HUES64 (cell line): ENCODE results near the gene GRIK2.

ENCODE experiments used
- H3K27ac ChIP-seq: 2 replicates; pipeline ENCODE4 v1.7.0; 2013; ENCODE audit warnings: low read depth, low read length, inconsistent platforms
- H3K27me3 ChIP-seq: 2 replicates; pipeline ENCODE4 v1.6.1; 2013; ENCODE audit warnings: mild to moderate bottlenecking, low read length; ENCODE audit not compliant: insufficient read depth
- H3K36me3 ChIP-seq: 2 replicates; pipeline ENCODE4 v1.6.1; 2013; ENCODE audit warnings: mild to moderate bottlenecking, low read length; ENCODE audit not compliant: insufficient read depth
- H3K4me1 ChIP-seq: 2 replicates; pipeline ENCODE4 v1.6.1; 2013; ENCODE audit warnings: mild to moderate bottlenecking, low read length, moderate library complexity; ENCODE audit not compliant: insufficient read depth
- H3K4me3 ChIP-seq: 2 replicates; pipeline ENCODE4 v1.5.1; 2013; ENCODE audit warnings: mild to moderate bottlenecking, low read length, moderate library complexity
- H3K9ac ChIP-seq: 2 replicates; pipeline ENCODE4 v1.6.1; 2013; ENCODE audit warnings: mild to moderate bottlenecking, low read depth, low read length
- H3K9me3 ChIP-seq: 2 replicates; pipeline ENCODE4 v1.6.1; 2013; ENCODE audit warnings: low read depth, low read length; ENCODE audit not compliant: insufficient read depth
- WGBS: fragments of 150-250, 120-280 bp; methylation state at CpG from one replicate; pipeline ENCODE4 v1.1.7; 2013; ENCODE audit warnings: missing lambda C conversion rate; 5-methylcytosine and 5-hydroxymethylcytosine counted together

The GRIK2 gene

GRCh38 chr6:101588343-101588742 lies 194.8 kb downstream of the GRIK2 start:
- no peak overlapping the region for H3K27ac ChIP-seq
- no peaks in the 10 kb centered on the region for H3K36me3 ChIP-seq
- WGBS: 89% methylated on average over 3 of the region's 3 CpGs
- no peaks in the 10 kb centered on the region for H3K27me3 ChIP-seq
- no peak overlapping the region for H3K4me3 ChIP-seq
- no peaks in the 10 kb centered on the region for H3K4me1 ChIP-seq
- H3K9ac ChIP-seq: no peak overlapping the region
- no peaks in the 10 kb centered on the region for H3K9me3 ChIP-seq

- Histone ChIP-seq H3K9me3 (no peaks in the 10 kb centered on the region), H3K4me3 (no peak overlapping the region), H3K27ac (no peak overlapping the region), H3K4me1 (peaks cover 23% of the 10 kb centered on the region), H3K9ac (no peak overlapping the region), H3K27me3 (no peaks in the 10 kb centered on the region), H3K36me3 (no peaks in the 10 kb centered on the region)
Observed at GRCh38 chr6:101595276-101595675, 201.8 kb downstream of the GRIK2 start.

GRCh38 chr6:101597693-101598092 lies 204.2 kb downstream of the GRIK2 start:
- no peak overlapping the region for H3K4me3 ChIP-seq
- H3K4me1 ChIP-seq: peaks cover 23% of the 10 kb centered on the region
- no peaks in the 10 kb centered on the region for H3K27me3 ChIP-seq
- no peaks in the 10 kb centered on the region for H3K9me3 ChIP-seq
- no peaks in the 10 kb centered on the region for H3K36me3 ChIP-seq
- WGBS: 36% methylated on average over 4 of the region's 4 CpGs
- H3K9ac ChIP-seq: no peak overlapping the region
- H3K27ac ChIP-seq: no peak overlapping the region

- Histone ChIP-seq H3K27me3 (no peaks in the 10 kb centered on the region), H3K4me1 (peaks cover 16% of the 10 kb centered on the region)
- WGBS: 100% methylated on average over 3 of the region's 5 CpGs
Observed at GRCh38 chr6:101605426-101605825, 211.9 kb downstream of the GRIK2 start.

GRCh38 chr6:101605874-101606273 lies 212.4 kb downstream of the GRIK2 start:
- no peak overlapping the region for H3K27ac ChIP-seq
- no peak overlapping the region for H3K4me3 ChIP-seq
- H3K4me1 ChIP-seq: peaks cover 17% of the 10 kb centered on the region
- H3K9me3 ChIP-seq: no peaks in the 10 kb centered on the region
- no peaks in the 10 kb centered on the region for H3K27me3 ChIP-seq
- no peak overlapping the region for H3K9ac ChIP-seq
- no peaks in the 10 kb centered on the region for H3K36me3 ChIP-seq

More at GRCh38 chr6:101605426-101605825, 211.9 kb downstream of the GRIK2 start:
- no peaks in the 10 kb centered on the region for H3K36me3 ChIP-seq
- H3K27ac ChIP-seq: no peak overlapping the region
- H3K9me3 ChIP-seq: no peaks in the 10 kb centered on the region
- H3K4me3 ChIP-seq: no peak overlapping the region
- no peak overlapping the region for H3K9ac ChIP-seq

- Histone ChIP-seq H3K9me3 (no peaks in the 10 kb centered on the region), H3K36me3 (no peaks in the 10 kb centered on the region), H3K4me3 (no peak overlapping the region), H3K4me1 (peaks cover 17% of the 10 kb centered on the region), H3K27me3 (no peaks in the 10 kb centered on the region), H3K9ac (no peak overlapping the region), H3K27ac (no peak overlapping the region)
- 81% methylated on average over 3 of the region's 4 CpGs for WGBS
Observed at GRCh38 chr6:101607111-101607690, 213.7 kb downstream of the GRIK2 start.

GRCh38 chr6:101608703-101609102 lies 215.2 kb downstream of the GRIK2 start:
- Histone ChIP-seq H3K9ac (no peak overlapping the region), H3K4me1 (peaks cover 25% of the 10 kb centered on the region), H3K27me3 (no peaks in the 10 kb centered on the region), H3K9me3 (no peaks in the 10 kb centered on the region), H3K27ac (no peak overlapping the region), H3K4me3 (no peak overlapping the region), H3K36me3 (no peaks in the 10 kb centered on the region)

- Histone ChIP-seq H3K27ac (peak overlapping the region; percentile 97), H3K4me3 (no peak overlapping the region), H3K4me1 (peaks cover 37% of the 10 kb centered on the region), H3K9me3 (no peaks in the 10 kb centered on the region), H3K9ac (no peak overlapping the region), H3K36me3 (no peaks in the 10 kb centered on the region), H3K27me3 (no peaks in the 10 kb centered on the region)
- WGBS: 88% methylated on average over 2 of the region's 2 CpGs
Observed at GRCh38 chr6:101613556-101613955, 220.0 kb downstream of the GRIK2 start.

- Histone ChIP-seq H3K4me1 (peaks cover 40% of the 10 kb centered on the region), H3K9me3 (no peaks in the 10 kb centered on the region), H3K27ac (peak overlapping the region; percentile 97), H3K36me3 (no peaks in the 10 kb centered on the region), H3K4me3 (peak overlapping the region; percentile 14; the same call in 1 of the 2 replicates), H3K27me3 (no peaks in the 10 kb centered on the region), H3K9ac (peak overlapping the region; percentile 5; the same call in 1 of the 2 replicates)
- 3% methylated on average over 1 of the region's 1 CpG for WGBS
Observed at GRCh38 chr6:101614774-101615173, 221.3 kb downstream of the GRIK2 start.

- Histone ChIP-seq H3K27ac (no peak overlapping the region), H3K4me3 (no peak overlapping the region), H3K36me3 (no peaks in the 10 kb centered on the region), H3K4me1 (no peaks in the 10 kb centered on the region), H3K9ac (no peak overlapping the region), H3K27me3 (no peaks in the 10 kb centered on the region), H3K9me3 (no peaks in the 10 kb centered on the region)
- WGBS: 89% methylated on average over 6 of the region's 6 CpGs
Observed at GRCh38 chr6:101626269-101626668, 232.8 kb downstream of the GRIK2 start.

- H3K9me3 ChIP-seq: no peaks in the 10 kb centered on the region
- no peak overlapping the region for H3K9ac ChIP-seq
- no peaks in the 10 kb centered on the region for H3K27me3 ChIP-seq
- no peaks in the 10 kb centered on the region for H3K4me1 ChIP-seq
- no peaks in the 10 kb centered on the region for H3K36me3 ChIP-seq
- H3K4me3 ChIP-seq: no peak overlapping the region
- 94% methylated on average over 2 of the region's 2 CpGs for WGBS
- H3K27ac ChIP-seq: no peak overlapping the region
Observed at GRCh38 chr6:101630941-101631340, 237.4 kb downstream of the GRIK2 start.

GRCh38 chr6:101633081-101633480 lies 239.6 kb downstream of the GRIK2 start:
- no peak overlapping the region for H3K27ac ChIP-seq
- no peak overlapping the region for H3K9ac ChIP-seq
- no peaks in the 10 kb centered on the region for H3K36me3 ChIP-seq
- H3K27me3 ChIP-seq: no peaks in the 10 kb centered on the region
- H3K4me1 ChIP-seq: no peaks in the 10 kb centered on the region
- no peak overlapping the region for H3K4me3 ChIP-seq
- 94% methylated on average over 3 of the region's 3 CpGs for WGBS
- no peaks in the 10 kb centered on the region for H3K9me3 ChIP-seq
